ENCODE data around the gene TMEM171.

TMEM171 gene

GRCh38 chr5:73120222-73121118 lies at the start of gene TMEM171:
TSS of gene TMEM171 (plus strand) at chr5:73120575. CDS start at chr5:73123374, 2,799 bp downstream.
- no peak for DNase-seq (ENCODE audit: low read depth)

- DNase-seq (ENCODE audit: low read depth), result no peak
Observed at GRCh38 chr5:73081093-73081492, 39.3 kb upstream of the TMEM171 start.

GRCh38 chr5:73088026-73088425 lies 32.3 kb upstream of the TMEM171 start:
- no peak for DNase-seq (ENCODE audit: low read depth)

- no peak for DNase-seq (ENCODE audit: low read depth)
Observed at GRCh38 chr5:73093943-73094342, 26.4 kb upstream of the TMEM171 start.

GRCh38 chr5:73094415-73094814 lies 26.0 kb upstream of the TMEM171 start:
- DNase-seq (ENCODE audit: low read depth), result no peak

- DNase-seq (ENCODE audit: low read depth), result no peak
Observed at GRCh38 chr5:73095564-73096238, 24.7 kb upstream of the TMEM171 start.

- no peak for DNase-seq (ENCODE audit: low read depth)
Observed at GRCh38 chr5:73096239-73096575, 24.2 kb upstream of the TMEM171 start.

GRCh38 chr5:73097740-73098139 lies 22.6 kb upstream of the TMEM171 start:
- no peak for DNase-seq (ENCODE audit: low read depth)

GRCh38 chr5:73100109-73100508 lies 20.3 kb upstream of the TMEM171 start:
- no peak for DNase-seq (ENCODE audit: low read depth)

GRCh38 chr5:73103870-73104299 lies 16.5 kb upstream of the TMEM171 start:
- DNase-seq (ENCODE audit: low read depth), result no peak

- DNase-seq (ENCODE audit: low read depth), result no peak
Observed at GRCh38 chr5:73104326-73104725, 16.0 kb upstream of the TMEM171 start.

GRCh38 chr5:73106335-73106734 lies 14.0 kb upstream of the TMEM171 start:
- DNase-seq (ENCODE audit: low read depth), result no peak

GRCh38 chr5:73110190-73110589 lies 10.2 kb upstream of the TMEM171 start:
- no peak for DNase-seq (ENCODE audit: low read depth)

- DNase-seq (ENCODE audit: low read depth), result no peak
Observed at GRCh38 chr5:73111536-73111935, 8.8 kb upstream of the TMEM171 start.

- no peak for DNase-seq (ENCODE audit: low read depth)
Observed at GRCh38 chr5:73112359-73112758, 8.0 kb upstream of the TMEM171 start.

GRCh38 chr5:73114044-73114688 lies 6.2 kb upstream of the TMEM171 start:
- no peak for DNase-seq (ENCODE audit: low read depth)

- DNase-seq (ENCODE audit: low read depth), result no peak
Observed at GRCh38 chr5:73115399-73116051, 4.8 kb upstream of the TMEM171 start.

- no peak for DNase-seq (ENCODE audit: low read depth)
Observed at GRCh38 chr5:73116506-73116905, 3.9 kb upstream of the TMEM171 start.

- no peak for DNase-seq (ENCODE audit: low read depth)
Observed at GRCh38 chr5:73117088-73117740, 3.2 kb upstream of the TMEM171 start.

GRCh38 chr5:73118391-73118973 lies 1.9 kb upstream of the TMEM171 start:
- DNase-seq (ENCODE audit: low read depth), result no peak

- no peak for DNase-seq (ENCODE audit: low read depth)
Observed at GRCh38 chr5:73119451-73120157, 771 bp upstream of the TMEM171 start.

All from activated T-cell treated with anti-CD3 and anti-CD28 coated beads for 24 hours (primary cell).